ENCODE results near the gene RPL32. TPM values are rescaled to one million over a fixed set of nuclear protein-coding genes. Genes with fewer than 3 reads are reported as not detected.

The RPL32 gene
- total and polyA plus RNA-seq, 9 of the 15 experiments (the other 6 are each of a cell fraction or from before 2014, with no cell fraction given), result 2,738 to 6,200 (median 4,286) TPM

DNA sequence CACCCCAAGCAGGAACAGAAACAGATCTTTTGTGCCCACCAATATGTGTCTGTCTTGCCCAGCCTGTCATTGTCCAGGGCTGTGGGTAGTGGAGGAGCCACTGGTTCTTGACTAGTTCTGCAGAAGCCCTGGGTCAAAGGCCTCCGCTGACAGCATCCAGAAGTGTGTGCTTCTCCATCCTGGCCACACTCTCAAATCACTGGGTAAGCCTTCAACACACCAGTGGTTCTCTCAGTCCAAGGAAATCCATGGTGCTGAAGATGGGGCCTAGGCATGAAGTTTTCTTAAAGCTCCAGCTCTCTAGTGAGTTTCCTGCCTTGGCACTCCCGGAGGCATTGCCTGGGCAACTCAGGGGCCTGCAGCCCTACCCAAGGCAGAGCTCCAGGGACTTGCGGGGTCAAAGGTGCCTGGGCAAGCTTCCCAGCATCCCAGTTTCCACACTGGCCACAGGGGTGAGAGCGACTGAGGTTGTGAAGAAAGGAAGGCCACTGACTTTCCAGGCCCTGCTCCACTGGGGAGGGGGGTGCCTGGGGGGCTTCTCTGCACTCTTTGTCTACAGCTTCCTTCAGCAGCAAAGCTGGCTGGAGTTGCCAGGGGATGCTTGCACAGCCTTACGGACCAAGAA is 37.9 kb upstream of the RPL32 start (continued):
- TF ChIP-seq, protein P1, sequence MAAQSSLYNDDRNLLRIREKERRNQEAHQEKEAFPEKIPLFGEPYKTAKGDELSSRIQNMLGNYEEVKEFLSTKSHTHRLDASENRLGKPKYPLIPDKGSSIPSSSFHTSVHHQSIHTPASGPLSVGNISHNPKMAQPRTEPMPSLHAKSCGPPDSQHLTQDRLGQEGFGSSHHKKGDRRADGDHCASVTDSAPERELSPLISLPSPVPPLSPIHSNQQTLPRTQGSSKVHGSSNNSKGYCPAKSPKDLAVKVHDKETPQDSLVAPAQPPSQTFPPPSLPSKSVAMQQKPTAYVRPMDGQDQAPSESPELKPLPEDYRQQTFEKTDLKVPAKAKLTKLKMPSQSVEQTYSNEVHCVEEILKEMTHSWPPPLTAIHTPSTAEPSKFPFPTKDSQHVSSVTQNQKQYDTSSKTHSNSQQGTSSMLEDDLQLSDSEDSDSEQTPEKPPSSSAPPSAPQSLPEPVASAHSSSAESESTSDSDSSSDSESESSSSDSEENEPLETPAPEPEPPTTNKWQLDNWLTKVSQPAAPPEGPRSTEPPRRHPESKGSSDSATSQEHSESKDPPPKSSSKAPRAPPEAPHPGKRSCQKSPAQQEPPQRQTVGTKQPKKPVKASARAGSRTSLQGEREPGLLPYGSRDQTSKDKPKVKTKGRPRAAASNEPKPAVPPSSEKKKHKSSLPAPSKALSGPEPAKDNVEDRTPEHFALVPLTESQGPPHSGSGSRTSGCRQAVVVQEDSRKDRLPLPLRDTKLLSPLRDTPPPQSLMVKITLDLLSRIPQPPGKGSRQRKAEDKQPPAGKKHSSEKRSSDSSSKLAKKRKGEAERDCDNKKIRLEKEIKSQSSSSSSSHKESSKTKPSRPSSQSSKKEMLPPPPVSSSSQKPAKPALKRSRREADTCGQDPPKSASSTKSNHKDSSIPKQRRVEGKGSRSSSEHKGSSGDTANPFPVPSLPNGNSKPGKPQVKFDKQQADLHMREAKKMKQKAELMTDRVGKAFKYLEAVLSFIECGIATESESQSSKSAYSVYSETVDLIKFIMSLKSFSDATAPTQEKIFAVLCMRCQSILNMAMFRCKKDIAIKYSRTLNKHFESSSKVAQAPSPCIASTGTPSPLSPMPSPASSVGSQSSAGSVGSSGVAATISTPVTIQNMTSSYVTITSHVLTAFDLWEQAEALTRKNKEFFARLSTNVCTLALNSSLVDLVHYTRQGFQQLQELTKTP (IDR thresholded peaks at IDR 0.05; ENCODE audit: low read depth in 1 of 2, partially characterized antibody in 2 of 2), result peak in 1 of 2 experiments; percentile 91
- TF ChIP-seq ILF3 (IDR thresholded peaks at IDR 0.05; ENCODE audit: borderline replicate concordance), result no peak
- TF ChIP-seq ZNF133 (CRISPR knock-in tag; IDR thresholded peaks at IDR 0.05), result no peak
- TF ChIP-seq ZNF551 (CRISPR knock-in tag; IDR thresholded peaks at IDR 0.05), result no peak
- no peak for TF ChIP-seq ZNF696 (CRISPR knock-in tag; conservative IDR thresholded peaks at IDR 0.05)
- TF ChIP-seq RBM39 (optimal IDR thresholded peaks at IDR 0.05; ENCODE audit: low read depth, low read length), result no peak
- no peak for TF ChIP-seq MYC (IDR thresholded peaks at IDR 0.05; ENCODE audit: low read depth, low read length)
- no peak for TF ChIP-seq MYC (CRISPR knock-in tag; IDR thresholded peaks at IDR 0.05; ENCODE audit: borderline replicate concordance, low read depth)
- 0 out of 2 replicates have a peak, but pooled peaks have one; percentile 21 for TF ChIP-seq E2F3 (CRISPR knock-in tag; IDR thresholded peaks at IDR 0.05)
- no peak for TF ChIP-seq EP400 (IDR thresholded peaks at IDR 0.05)
- TF ChIP-seq ETV1 (tag; conservative IDR thresholded peaks at IDR 0.05; ENCODE audit: low read depth), result no peak
- TF ChIP-seq CBFA2T2 (conservative IDR thresholded peaks at IDR 0.05), result no peak
- no peak for TF ChIP-seq JUN (IDR thresholded peaks at IDR 0.05; ENCODE audit: borderline replicate concordance, low read depth, low read length)
- TF ChIP-seq JUN (CRISPR knock-in tag; IDR thresholded peaks at IDR 0.05; ENCODE audit: borderline replicate concordance), result no peak
- TF ChIP-seq ELF4 (CRISPR knock-in tag; IDR thresholded peaks at IDR 0.05), result no peak
- TF ChIP-seq ZNF146 (CRISPR knock-in tag; IDR thresholded peaks at IDR 0.05; ENCODE audit: unreplicated experiment), result no peak
- TF ChIP-seq, protein P2, sequence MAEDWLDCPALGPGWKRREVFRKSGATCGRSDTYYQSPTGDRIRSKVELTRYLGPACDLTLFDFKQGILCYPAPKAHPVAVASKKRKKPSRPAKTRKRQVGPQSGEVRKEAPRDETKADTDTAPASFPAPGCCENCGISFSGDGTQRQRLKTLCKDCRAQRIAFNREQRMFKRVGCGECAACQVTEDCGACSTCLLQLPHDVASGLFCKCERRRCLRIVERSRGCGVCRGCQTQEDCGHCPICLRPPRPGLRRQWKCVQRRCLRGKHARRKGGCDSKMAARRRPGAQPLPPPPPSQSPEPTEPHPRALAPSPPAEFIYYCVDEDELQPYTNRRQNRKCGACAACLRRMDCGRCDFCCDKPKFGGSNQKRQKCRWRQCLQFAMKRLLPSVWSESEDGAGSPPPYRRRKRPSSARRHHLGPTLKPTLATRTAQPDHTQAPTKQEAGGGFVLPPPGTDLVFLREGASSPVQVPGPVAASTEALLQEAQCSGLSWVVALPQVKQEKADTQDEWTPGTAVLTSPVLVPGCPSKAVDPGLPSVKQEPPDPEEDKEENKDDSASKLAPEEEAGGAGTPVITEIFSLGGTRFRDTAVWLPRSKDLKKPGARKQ (CRISPR knock-in tag; IDR thresholded peaks at IDR 0.05), result no peak
- TF ChIP-seq MYNN (IDR thresholded peaks at IDR 0.05), result no peak
- no peak for TF ChIP-seq MYNN (CRISPR knock-in tag; IDR thresholded peaks at IDR 0.05)
- no peak for TF ChIP-seq TAF9B (IDR thresholded peaks at IDR 0.05; ENCODE audit: partially characterized antibody)
- no peak for TF ChIP-seq MAFK (IDR thresholded peaks at IDR 0.05; ENCODE audit: low read length)
- no peak for TF ChIP-seq DPF2 (IDR thresholded peaks at IDR 0.05)
